HG03045 (cell line): Measurements from ENCODE around the gene EBP.

Experiments
- ATAC-seq: cut with Tn5 transposase; IDR thresholded peaks from one replicate; pipeline ENCODE4 v1.9.1; 2021; ENCODE audit warnings: mild to moderate bottlenecking, moderate library complexity; ENCODE audit not compliant: unreplicated experiment

The EBP gene

GRCh38 chrX:48574270-48575266 lies 53.0 kb downstream of the EBP start, which contains the start of gene RBM3:
Gene RBM3, plus strand, starts transcription at chrX:48574484. Its CDS starts 697 bp downstream, at chrX:48575181.
- ATAC-seq: peak; percentile 89

GRCh38 chrX:48575642-48576041 lies 54.0 kb downstream of the EBP start:
- ATAC-seq: no peak

GRCh38 chrX:48576108-48576507 lies 54.5 kb downstream of the EBP start:
- ATAC-seq: no peak
